Stomach (tissue), 9 donors: ENCODE data around the gene PTK6. TPM values are rescaled to one million over a fixed set of nuclear protein-coding genes. Genes with fewer than 3 reads are reported as not detected.
A peak's percentile ranks its signal among the peaks of the same experiment; 100 is the strongest.

Experiments used
- DNase-seq, 2 donors: peaks; one replicate each; pipeline versions ENCODE4 v3.0.0 to v3.0.0-alpha.2; 2013 to 2019
- H3K27ac ChIP-seq, 5 donors: fragments of 200-600 bp in 4 of 5; sonication (generic) in 4 of 5; one replicate each; pipeline ENCODE4 v1.5.1; 2013 to 2019; ENCODE audit warnings: mild to moderate bottlenecking in 1 of 5, moderate library complexity in 1 of 5
- H3K27me3 ChIP-seq, 3 donors: fragments of 200-600 bp; sonication (generic); one replicate each; pipeline ENCODE4 v1.5.1; 2017 to 2019; ENCODE audit warnings: mixed run types in 1 of 3
- H3K36me3 ChIP-seq, 4 donors: fragments of 200-600 bp; sonication (generic); 1 replicate in 3 of 4; 2 replicates in 1 of 4; pipeline ENCODE4 v1.5.1; 2016 to 2019
- H3K4me1 ChIP-seq, 4 donors: fragments of 200-600 bp; sonication (generic); one replicate each; pipeline ENCODE4 v1.5.1; 2016 to 2019
- H3K4me3 ChIP-seq, 4 donors: fragments of 200-600 bp; sonication (generic) in 3 of 4; one replicate each; pipeline ENCODE4 v1.5.1; 2016 to 2019; ENCODE audit warnings: mild to moderate bottlenecking in 1 of 4
- H3K9me3 ChIP-seq, 4 donors: fragments of 200-600 bp; sonication (generic); one replicate each; pipeline ENCODE4 v1.5.1; 2016 to 2019
- CTCF ChIP-seq, 7 experiments: fragments of 450-650 bp in 4 of 7; fragments of 200-600 bp in 3 of 7; sonication (generic) in 3 of 7; IDR thresholded peaks; one replicate each; pipeline ENCODE4 v1.5.1; 2016 to 2019; ENCODE audit warnings: antibody characterized with exemption in 7 of 7, control low read depth in 2 of 7, mild to moderate bottlenecking in 1 of 7
- EP300 ChIP-seq: sonication (generic); formaldehyde crosslinking; IDR thresholded peaks from one replicate; pipeline ENCODE4 v1.6.1; 2017; ENCODE audit warnings: antibody characterized with exemption
- POLR2A ChIP-seq, 4 donors: fragments of 450-650 bp; IDR thresholded peaks; one replicate each; pipeline ENCODE4 v1.6.1; 2016; ENCODE audit warnings: antibody characterized with exemption in 4 of 4, control low read depth in 2 of 4, mild to moderate bottlenecking in 1 of 4, moderate library complexity in 1 of 4
- POLR2AphosphoS5 ChIP-seq, 3 donors: sonication (generic); formaldehyde crosslinking; IDR thresholded peaks; one replicate each; pipeline ENCODE4 v1.6.1; 2016; ENCODE audit warnings: antibody characterized with exemption in 3 of 3
- WGBS, 5 donors: extraction: QIAGEN DNeasy Blood & Tissue Kit in 3 of 5; methylation state at CpG; one replicate each; pipeline versions ENCODE4 v1.1.5 to v1.1.7; 2013 to 2018; 5-methylcytosine and 5-hydroxymethylcytosine counted together
- intact Hi-C: fragments of 100-400 bp; cut with DNase I; formaldehyde crosslinking; loops from one replicate; pipeline ENCODE4 v1.15.1; 2023; ENCODE audit warnings: low total_unique reads
- polyA plus RNA-seq, 3 donors: library from polyadenylated mRNA; stranded (reverse); fragments of 200-250 nt; gene quantifications; one replicate each; pipeline ENCODE4 v1.2.3, GENCODE V29; 2013
- total RNA-seq, 5 donors: library from RNA; depleted of rRNA; stranded (reverse); fragments of >200 nt; gene quantifications; one replicate each; pipeline versions ENCODE4 v1.1.0 to v1.2.3, GENCODE V29; 2014 to 2016
- donor health status: healthy with polysubstance abuse.
- donor health status: Bipolar disorder and iron deficiency.
- donor health status: healthy.

The PTK6 gene
- total and polyA plus RNA-seq, 8 donors: 7.7 to 98.5 (median 22.9) TPM

- DNase-seq: peak in 1 of 2 donors; percentile 56
These were observed 15.6 kb downstream of the PTK6 start for GRCh38 chr20:63521602-63522001.

GRCh38 chr20:63520934-63521601 is 16.1 kb downstream of the PTK6 start:
- Histone ChIP-seq H3K9me3 (peaks cover 0 to 8% (median 0%) of the 10 kb centered on the region in 4 donors), H3K27ac (peak overlapping the region; percentile 92 to 99 (median 98)), H3K27me3 (no peaks in the 10 kb centered on the region), H3K4me3 (peak overlapping the region; percentile 77 to 98 (median 91)), H3K36me3 (peaks cover 0 to 21% (median 13%) of the 10 kb centered on the region in 4 donors), H3K4me1 (peaks cover 20 to 51% (median 42%) of the 10 kb centered on the region in 4 donors)
- intact Hi-C loops: no loop called here
- TF ChIP-seq POLR2AphosphoS5 (IDR thresholded peaks at IDR 0.05): peak in 1 of 3 donors; percentile 1
- no peak for TF ChIP-seq EP300
- no peak for TF ChIP-seq POLR2A (IDR thresholded peaks at IDR 0.05)
- TF ChIP-seq CTCF (IDR thresholded peaks at IDR 0.05): peak in 1 of 7 experiments; percentile 11
- 0 to 2% (median 1%) methylated on average over 14 to 68 of the region's 68 CpGs for WGBS, 5 donors
- peak; percentile 89 to 95 for DNase-seq

More at GRCh38 chr20:63521602-63522001, 15.6 kb downstream of the PTK6 start:
- Histone ChIP-seq H3K4me1 (peaks cover 20 to 56% (median 42%) of the 10 kb centered on the region in 4 donors), H3K27ac (peak overlapping the region; percentile 92 to 99 (median 98)), H3K27me3 (no peaks in the 10 kb centered on the region), H3K4me3 (peak overlapping the region; percentile 77 to 98 (median 91)), H3K36me3 (peaks cover 0 to 21% (median 13%) of the 10 kb centered on the region in 4 donors), H3K9me3 (peaks cover 0 to 8% (median 0%) of the 10 kb centered on the region in 4 donors)
- WGBS, 5 donors: 7 to 27% (median 19%) methylated on average over 3 to 23 of the region's 23 CpGs
- intact Hi-C loops: no loop called here
- TF ChIP-seq CTCF (IDR thresholded peaks at IDR 0.05) (no peak), POLR2AphosphoS5 (IDR thresholded peaks at IDR 0.05) (no peak), EP300 (no peak)

GRCh38 chr20:63520504-63520933 is 16.7 kb downstream of the PTK6 start, which contains the start of gene PPDPF:
TSS of gene PPDPF (plus strand) at chr20:63520765. CDS start at chr20:63521309, 544 bp downstream.
- Histone ChIP-seq H3K36me3 (peaks cover 0 to 21% (median 13%) of the 10 kb centered on the region in 4 donors), H3K27me3 (no peaks in the 10 kb centered on the region), H3K4me1 (peaks cover 20 to 47% (median 42%) of the 10 kb centered on the region in 4 donors), H3K9me3 (peaks cover 0 to 8% (median 0%) of the 10 kb centered on the region in 4 donors), H3K4me3 (peak within 1 kb of the TSS; percentile 77 to 98 (median 91)), H3K27ac (peak within 1 kb of the TSS; percentile 92 to 99 (median 98))
- peak; percentile 89 to 95 for DNase-seq
- WGBS, 5 donors: 0 to 1% (median 0%) methylated on average over 5 to 64 of the region's 64 CpGs
- intact Hi-C loops: no loop called here
- TF ChIP-seq POLR2A (IDR thresholded peaks at IDR 0.05) (peak in 1 of 4 donors; percentile 22), EP300 (no peak), POLR2AphosphoS5 (IDR thresholded peaks at IDR 0.05) (peak; percentile 87 to 98 (median 98)), CTCF (IDR thresholded peaks at IDR 0.05) (no peak)

GRCh38 chr20:63519668-63520503 is 17.3 kb downstream of the PTK6 start:
- Histone ChIP-seq H3K27ac (peak overlapping the region; percentile 92 to 99 (median 98)), H3K9me3 (peaks cover 0 to 8% (median 0%) of the 10 kb centered on the region in 4 donors), H3K4me3 (peak overlapping the region; percentile 77 to 98 (median 91)), H3K4me1 (peaks cover 20 to 47% (median 42%) of the 10 kb centered on the region in 4 donors), H3K36me3 (peaks cover 0 to 21% (median 13%) of the 10 kb centered on the region in 4 donors), H3K27me3 (no peaks in the 10 kb centered on the region)
- peak in 1 of 2 donors; percentile 90 for DNase-seq
- TF ChIP-seq POLR2AphosphoS5 (IDR thresholded peaks at IDR 0.05): no peak
- TF ChIP-seq POLR2A (IDR thresholded peaks at IDR 0.05): no peak
- TF ChIP-seq EP300: no peak
- peak in 3 of 7 experiments; percentile 15 to 42 (median 18) for TF ChIP-seq CTCF (IDR thresholded peaks at IDR 0.05)
- intact Hi-C loops: no loop called here
- 0 to 3% (median 1%) methylated on average over 44 to 72 of the region's 72 CpGs for WGBS, 5 donors
